ENCODE data around the gene ARHGEF17.

DNA sequence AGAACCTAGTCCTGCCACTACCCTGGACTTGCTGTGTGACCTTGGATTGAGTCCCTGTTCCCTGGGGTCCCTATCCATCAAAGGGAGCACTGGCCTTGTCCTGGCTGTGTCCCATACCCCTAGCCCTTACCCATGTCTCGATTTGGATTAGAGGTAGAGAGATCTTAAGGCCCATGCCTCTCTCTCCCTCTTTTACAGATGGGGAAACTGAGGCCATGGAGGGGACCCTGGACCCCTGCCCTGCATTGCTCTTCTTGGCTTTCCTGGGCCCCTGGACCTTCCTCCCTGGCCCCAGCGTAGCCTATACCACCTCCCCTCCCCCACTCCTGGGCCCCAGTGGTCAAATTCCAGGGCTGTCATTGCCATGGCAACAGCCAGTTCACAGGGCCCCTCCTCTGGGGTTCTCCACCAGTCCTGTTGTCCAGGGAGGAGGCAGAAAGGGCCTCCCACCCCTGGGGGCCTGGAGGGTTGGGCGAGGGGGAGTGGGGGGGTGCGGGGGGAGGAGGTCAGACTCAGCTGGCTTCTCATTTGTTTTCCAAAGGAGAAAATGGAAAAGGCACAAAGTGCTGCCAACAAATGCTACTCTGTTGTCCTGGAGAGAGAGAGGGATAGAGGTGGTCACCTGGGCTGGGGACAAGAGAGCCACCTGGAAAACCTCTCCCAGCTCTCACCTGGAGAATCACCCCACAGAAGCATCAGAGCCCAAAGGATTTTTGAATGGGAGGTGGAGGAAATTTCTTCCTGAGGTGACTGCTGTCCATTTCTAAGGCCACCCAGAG lies 23.3 kb downstream of the ARHGEF17 start:
- TF ChIP-seq, protein P1, sequence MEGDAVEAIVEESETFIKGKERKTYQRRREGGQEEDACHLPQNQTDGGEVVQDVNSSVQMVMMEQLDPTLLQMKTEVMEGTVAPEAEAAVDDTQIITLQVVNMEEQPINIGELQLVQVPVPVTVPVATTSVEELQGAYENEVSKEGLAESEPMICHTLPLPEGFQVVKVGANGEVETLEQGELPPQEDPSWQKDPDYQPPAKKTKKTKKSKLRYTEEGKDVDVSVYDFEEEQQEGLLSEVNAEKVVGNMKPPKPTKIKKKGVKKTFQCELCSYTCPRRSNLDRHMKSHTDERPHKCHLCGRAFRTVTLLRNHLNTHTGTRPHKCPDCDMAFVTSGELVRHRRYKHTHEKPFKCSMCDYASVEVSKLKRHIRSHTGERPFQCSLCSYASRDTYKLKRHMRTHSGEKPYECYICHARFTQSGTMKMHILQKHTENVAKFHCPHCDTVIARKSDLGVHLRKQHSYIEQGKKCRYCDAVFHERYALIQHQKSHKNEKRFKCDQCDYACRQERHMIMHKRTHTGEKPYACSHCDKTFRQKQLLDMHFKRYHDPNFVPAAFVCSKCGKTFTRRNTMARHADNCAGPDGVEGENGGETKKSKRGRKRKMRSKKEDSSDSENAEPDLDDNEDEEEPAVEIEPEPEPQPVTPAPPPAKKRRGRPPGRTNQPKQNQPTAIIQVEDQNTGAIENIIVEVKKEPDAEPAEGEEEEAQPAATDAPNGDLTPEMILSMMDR (optimal IDR thresholded peaks at IDR 0.05 in 1 of 3, IDR thresholded peaks at IDR 0.05 in 1 of 3, conservative IDR thresholded peaks at IDR 0.05 in 1 of 3; ENCODE audit: extremely low read depth in 1 of 3, insufficient read depth in 2 of 3, low read length in 3 of 3): no peak
- TF ChIP-seq EZH2 (IDR thresholded peaks at IDR 0.05; ENCODE audit: low read length): no peak

All from keratinocyte (primary cell).